ENCODE results near the gene DNAH6.
"Not testable (repeated sequence)": the region's sequence is repeated elsewhere in the genome, so short reads cannot be mapped to it uniquely, and the experiment has no call there.

Gene DNAH6

DNA sequence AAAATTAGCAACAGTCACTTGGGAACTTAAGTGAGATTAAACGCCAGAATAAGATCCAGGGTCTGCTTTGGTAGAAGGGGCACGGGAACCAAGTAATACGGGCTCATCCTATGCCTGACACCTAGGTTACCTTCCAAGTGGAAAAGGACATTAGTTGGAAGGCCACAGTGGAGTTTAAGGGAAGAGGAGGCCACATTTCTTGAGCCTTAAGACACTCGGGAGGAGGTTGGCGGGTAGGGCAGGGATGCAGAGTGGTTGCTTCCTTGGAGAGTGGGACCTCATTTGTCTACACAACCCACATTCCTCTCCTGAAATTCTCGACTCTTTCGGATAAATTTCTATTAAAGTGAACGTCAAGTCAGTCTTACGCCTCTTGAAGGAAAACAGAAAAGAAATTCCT, 510 bp upstream of the DNAH6 start:
- no peak for DNase-seq (ENCODE audit: low spot score)

DNA sequence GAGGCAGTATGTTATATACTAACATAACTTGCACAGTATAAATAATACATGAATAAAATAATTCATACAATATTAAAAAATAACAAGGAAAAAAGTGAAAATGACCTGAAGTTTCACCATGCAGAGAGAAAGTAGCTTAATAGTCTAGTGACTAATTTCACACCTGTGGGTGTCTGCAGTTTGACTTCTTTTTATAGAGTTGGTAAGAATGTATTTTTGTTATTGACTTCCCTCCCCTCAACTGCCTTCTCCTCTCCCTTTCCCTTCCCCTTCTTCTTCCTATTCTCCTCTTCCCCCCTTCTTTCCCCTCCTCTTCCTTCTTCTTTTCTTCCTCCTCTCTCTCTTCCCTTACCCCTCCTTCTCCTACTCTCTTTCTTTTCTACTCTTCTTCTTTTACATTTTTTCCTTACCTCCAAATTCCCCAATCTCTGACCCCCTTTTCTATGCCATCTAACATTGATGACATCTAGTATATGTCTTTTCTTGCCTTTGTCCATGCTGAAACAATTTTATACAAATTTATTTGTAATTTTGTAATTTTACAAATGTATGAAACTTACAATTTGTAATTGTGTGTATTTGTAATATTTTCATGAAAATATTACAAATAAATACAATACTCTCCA, 3.1 kb downstream of the DNAH6 start:
- no peak for DNase-seq (ENCODE audit: low spot score)

DNA sequence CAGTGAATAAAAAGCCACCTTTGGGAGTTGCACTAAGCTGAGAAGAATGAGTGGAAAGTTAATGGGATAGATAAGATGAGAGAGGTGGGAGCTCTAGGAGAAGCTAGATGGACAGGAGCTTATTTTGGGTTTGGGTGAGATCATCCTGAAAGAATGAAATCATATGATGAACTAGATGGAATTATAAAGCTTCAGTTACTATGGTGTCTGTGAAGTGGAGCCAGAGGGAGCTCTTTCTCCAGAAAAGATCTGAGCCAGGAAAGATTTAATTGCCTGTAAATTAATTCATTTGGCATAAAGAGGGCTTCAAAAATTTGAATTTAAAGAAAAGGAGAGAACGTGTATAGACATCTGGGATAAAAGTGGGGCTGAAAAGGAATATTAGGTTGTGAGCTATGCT, 10.3 kb downstream of the DNAH6 start:
- DNase-seq (ENCODE audit: low spot score), result no peak

DNA sequence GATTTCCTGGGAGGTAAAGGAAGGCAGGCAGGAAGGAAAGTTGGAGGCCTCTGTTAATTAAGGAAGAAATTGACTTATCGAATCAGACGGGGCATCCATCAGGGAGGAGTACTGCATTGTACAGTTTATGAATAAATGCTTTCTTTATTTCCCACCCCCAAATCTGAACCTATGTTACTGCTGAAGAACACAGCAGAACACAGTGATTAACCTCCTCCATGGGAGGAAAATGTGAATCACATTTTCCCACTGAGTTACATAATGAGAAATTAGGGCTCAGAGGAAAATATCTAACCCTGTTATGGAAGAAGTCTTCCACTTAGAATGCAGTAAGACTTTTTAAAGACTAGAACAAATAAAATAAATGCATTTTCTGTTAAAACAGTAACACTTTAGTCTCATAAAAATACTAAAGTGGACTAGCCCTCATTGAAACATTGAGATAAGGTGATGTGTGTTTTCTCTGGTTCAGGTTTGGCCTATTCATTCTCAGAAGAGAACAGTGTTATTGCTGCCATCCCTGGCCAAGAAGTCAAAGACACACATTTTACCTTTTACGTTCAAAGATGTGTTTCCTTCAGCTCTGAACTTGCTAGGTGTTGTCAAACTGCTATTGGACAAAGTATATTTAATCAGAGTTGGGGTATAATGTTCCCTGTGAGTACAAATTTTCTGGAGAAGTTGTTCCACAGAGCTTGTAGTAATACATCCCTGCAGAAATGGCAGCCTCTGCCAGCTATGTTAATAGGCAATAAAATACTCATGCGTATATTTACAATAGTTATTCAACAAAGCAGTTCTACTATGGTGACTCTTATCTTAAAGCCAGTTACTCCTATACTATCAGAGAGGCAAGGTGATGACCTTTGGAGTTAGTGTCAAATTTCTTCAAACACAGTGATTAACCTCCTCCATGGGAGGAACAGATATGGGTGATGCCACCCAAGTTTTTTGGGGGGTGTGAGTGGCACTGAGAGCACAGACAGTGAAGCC, 11.1 kb downstream of the DNAH6 start:
- no peak for DNase-seq (ENCODE audit: low spot score)

DNA sequence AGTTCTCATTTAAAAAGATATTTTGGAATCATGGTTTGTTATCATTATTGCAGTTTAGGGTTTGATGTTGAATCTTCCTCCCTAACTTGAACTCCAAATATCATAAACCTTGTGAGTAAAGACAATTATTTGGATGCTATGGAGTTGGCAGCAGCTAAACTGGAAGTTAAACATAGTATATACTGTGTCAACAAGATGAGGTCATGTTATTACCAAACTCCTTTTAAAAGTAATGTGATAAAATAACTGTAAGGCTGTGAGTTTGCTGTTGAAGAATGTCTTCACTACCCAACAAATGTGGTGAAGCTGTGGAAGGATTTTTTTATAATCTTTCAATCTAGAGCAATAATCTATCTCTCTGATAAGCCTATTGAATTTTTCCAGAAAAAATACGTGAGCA, 16.0 kb downstream of the DNAH6 start:
- DNase-seq (ENCODE audit: low spot score), result no peak

DNA sequence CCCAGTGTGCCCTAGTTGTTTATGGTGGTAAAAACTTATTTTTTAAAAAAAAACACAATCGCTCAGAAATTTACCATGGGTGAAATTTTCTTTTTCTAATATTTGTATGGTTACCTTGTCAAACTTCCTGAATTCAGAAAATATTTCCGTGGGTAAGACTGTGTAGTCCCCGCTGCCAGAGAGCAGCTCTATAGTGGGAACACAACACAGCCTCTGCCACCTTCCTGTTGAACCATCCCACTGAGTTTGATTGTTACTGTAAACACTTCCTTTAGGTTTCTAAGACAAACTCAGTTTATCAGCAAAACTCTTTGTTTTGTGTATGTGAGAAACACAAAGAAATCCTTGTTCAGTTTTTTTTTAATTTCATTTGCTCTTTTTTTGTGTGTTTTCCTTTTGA, 17.9 kb downstream of the DNAH6 start:
- DNase-seq (ENCODE audit: low spot score), result no peak

DNA sequence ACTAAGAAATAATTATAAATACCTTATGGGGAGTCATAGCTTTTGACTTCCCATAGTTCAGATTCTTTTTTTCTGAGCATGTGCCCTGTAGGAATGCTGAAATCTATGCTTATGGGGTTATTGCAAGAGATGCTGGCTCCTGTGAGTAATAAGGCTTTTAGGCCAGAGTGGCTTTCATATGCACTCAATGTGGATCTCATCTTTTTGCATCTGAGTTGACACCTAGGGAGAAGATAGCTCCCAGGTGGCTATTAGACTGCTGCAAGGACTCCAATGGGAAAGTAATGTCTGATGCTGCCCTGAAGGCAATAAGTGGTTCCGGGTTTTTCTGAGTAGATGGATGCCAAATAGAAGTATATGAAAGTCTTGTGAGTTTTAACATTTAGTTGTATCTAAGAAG, 21.0 kb downstream of the DNAH6 start:
- no peak for DNase-seq (ENCODE audit: low spot score)

DNA sequence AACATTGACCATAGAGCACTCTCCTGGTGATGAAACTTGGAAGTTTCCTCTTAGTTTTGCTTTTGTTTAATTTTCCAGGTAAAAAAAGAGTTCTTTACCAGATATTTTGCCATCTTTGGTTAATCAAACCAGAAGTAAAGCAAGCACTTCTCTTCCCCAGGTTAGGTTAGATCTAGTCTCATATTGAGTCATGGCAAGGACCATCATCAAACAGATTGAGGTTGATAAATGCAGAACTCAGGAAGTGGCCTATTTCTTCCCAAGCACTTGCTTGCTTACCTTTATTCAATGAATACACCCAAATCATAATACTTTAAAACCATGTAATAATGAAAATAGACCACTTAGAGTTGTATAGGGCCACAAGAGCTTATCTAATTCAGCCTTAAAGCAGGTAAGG, 23.4 kb downstream of the DNAH6 start:
- DNase-seq (ENCODE audit: low spot score), result no peak

DNA sequence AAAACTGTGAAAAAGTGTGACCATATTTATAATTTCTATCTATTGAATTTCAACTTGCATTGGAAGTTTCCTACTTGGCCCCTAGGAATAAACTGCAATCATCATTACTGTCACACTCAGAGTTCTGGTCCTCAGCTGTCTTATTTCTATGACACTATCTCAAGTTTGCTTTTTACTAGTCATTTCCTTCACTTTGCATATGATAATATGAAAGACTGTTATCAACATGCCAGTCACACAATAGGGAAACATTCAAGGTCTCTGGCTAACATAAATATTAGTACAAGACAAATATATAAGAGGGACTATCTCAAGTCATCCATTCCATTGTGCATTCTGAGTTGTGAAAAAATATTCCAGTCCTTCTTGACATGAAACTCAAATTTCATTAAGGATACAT, 28.7 kb downstream of the DNAH6 start:
- no peak for DNase-seq (ENCODE audit: low spot score)

DNA sequence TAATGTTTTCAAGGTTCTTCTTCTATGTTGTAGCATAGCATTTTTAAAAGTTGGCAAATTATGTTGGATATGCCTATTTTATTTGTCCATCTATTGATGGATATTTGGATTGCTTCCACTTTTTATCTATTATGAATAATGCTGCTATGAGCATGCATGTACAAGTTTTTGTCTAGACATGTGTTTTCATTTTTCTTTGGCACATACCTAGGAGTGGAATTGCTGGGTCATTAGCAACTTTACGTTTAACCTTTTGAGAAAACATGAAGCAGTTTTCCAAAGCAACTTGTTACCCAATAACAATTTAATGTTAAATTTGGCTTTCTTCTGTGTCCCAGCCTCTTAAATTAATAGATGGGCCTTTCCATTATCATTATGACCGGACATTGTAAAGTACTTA, 30.3 kb downstream of the DNAH6 start:
- no peak for DNase-seq (ENCODE audit: low spot score)

DNA sequence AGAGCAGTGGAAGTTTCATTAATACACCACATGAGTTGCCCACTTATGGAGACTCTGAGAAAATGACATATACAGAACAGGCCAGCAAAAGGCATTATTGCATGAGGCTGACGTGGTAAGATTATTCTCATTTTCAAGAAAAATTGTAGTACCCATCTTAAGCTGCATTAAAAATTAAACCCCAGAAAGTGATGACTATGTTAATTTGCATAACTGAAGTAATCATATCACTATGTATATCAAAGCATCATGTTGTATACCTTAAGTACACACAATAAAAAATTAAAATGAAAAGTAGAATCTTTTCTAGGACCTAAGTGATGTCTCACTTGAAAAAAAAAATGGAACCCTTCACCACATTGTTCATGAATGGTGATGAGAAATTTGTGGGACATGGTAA, 32.0 kb downstream of the DNAH6 start:
- no peak for DNase-seq (ENCODE audit: low spot score)

DNA sequence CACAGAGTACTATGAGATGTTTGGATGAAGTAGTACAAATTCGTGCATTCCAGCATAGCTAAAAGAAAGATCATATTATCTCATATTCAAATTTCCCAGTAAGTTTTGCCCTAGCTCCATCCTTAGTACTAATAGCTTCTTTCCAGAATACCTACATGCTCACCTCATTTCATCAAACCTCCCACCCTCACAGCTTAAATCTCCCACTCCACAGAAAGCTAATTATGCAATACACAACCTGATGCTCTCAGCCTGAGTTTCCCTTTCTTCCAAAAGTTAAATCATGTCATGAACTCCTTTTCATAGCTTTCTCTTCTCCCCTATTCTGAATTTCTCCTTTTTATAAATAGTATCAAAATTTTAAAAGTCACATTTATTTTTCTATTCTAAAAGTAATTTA, 34.6 kb downstream of the DNAH6 start:
- DNase-seq (ENCODE audit: low spot score), result no peak

DNA sequence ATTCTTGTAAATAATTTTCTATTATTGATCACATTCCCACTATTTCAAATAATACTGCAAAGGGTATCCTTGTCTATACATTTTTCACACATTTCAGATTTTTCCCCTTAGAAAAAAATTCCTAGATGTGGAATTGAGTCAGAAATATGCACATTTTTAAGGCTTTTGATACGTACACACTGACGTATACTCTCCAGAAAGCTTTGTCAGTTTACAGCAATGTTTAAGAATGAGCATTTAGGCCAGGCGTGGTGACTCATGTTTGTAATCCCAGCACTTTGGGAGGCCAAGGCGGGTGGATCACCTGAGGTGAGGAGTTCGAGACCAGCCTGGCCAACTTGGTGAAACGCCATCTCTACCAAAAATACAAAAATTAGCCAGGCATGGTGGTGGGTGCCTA, 35.2 kb downstream of the DNAH6 start:
- not testable (repeated sequence) for DNase-seq (ENCODE audit: low spot score)

DNA sequence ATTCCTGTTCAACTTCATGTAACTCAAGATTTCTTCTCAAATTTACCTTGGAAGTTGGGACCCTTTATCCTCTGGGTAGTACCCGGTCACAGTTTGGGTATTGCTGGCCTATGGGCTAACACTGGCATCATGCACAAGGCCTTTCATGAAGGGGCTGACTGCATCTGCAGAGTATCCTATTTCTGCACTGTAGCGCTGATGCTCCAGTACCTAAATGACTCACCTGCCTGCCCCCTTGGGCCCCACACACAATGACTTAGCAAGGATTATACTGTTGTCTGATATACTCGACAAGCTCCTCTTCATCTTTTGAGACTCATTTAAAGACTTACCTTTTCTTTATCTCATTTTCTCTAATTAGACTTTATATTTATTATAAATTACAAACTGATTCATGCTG, 39.9 kb downstream of the DNAH6 start:
- DNase-seq (ENCODE audit: low spot score), result no peak

DNA sequence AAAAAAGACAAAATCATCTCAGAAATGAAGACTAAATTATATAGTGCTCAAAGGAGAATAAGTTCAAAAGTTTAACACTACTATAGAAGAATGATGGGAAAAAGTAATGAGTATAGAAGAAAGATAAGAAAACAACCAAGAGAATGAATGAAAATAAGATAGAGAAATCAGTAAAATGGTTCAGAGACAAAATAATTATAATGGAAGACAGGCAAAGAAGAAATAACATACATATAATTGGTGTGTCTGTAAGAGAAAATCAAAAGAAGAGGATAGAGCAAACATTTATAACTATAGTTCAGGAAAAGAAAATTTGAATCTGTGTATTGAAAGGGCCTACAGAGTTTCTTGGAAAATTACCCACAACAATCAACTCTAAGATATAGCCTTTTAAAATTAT, 43.5 kb downstream of the DNAH6 start:
- DNase-seq (ENCODE audit: low spot score), result no peak

DNA sequence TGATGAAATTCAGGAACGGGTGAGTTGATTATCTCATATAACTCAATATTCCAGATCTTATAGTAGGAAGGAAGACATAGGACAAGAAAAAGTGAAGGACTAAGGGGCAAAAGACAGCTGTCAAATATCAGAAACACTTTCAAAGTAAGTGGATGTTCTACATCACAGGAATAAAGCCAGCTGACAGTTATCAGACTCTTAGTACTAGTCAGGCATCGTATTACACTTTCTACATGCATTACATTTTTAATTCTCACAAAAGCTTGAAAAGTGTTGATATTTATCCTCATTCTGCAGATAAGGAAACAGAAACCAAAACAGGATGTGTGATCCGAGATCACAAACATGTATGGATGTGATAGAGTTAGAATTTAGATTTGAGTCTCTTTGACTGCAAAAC, 63.4 kb downstream of the DNAH6 start:
- DNase-seq (ENCODE audit: low spot score), result no peak

DNA sequence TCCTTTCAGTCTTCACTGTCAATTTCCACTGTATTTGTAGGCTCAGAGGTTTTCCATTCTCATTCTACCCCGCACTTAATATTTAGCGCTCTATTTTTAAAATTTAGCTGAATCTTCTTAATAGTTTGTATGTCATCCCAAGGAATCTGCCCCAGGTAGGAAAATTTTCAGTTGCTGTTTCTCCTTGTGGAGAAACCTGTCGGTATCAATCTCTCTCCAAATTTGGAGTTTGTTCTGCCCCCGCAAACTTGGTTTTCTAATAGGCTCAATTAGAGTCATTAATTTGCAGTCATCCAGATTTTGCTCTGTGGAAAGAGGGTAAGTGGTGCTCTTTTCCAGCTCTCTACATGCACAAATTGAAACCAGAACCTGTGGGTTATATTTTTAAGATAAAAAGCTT, 87.6 kb downstream of the DNAH6 start:
- DNase-seq (ENCODE audit: low spot score), result no peak

DNA sequence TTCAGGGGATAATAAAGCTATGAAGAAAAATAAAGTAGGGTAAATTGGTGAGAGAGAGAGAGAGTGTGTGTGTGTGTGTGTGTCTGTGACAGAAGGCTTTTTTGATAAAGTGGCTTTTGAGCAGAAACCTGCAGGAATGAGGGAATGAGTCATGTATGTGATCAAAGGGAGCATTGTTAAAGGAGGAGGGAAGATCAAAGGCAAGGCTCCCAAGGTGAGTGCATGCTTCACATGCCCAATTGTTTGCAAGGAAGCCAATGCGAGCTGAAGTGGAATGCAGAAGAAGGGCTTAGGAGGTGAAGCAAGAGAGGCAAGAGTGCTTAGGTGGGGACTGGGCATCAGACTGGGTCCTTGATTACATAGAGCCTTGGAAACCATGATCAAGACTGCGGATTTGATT, 96.8 kb downstream of the DNAH6 start:
- DNase-seq (ENCODE audit: low spot score), result no peak

DNA sequence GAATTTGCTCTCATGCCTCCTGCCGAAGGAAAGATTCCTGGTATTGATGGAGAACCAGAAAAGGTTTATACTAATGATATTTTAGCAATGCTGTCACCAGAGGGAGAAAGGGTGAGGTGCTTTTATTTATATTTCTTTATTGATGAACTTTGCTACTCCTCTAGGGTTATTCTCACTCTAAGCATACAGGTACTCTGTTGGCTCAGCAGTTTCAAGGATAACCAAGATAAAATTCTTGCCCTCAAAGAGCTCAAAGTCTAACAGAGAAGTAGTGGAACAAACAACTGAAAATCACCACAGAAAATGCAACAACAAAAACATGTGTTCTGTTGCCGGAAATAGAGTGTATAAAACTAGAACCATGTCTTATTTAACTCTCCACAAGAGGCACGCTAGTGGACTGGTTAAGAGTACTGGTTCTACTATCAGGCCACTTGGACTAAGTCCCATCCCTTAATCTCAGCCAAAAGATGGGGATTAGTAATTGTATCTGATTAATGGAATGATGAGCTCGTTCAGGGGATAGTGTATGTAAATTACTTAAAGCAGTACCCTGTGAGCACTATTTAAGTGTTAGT, 103.6 kb downstream of the DNAH6 start:
- DNase-seq (ENCODE audit: low spot score), result no peak

DNA sequence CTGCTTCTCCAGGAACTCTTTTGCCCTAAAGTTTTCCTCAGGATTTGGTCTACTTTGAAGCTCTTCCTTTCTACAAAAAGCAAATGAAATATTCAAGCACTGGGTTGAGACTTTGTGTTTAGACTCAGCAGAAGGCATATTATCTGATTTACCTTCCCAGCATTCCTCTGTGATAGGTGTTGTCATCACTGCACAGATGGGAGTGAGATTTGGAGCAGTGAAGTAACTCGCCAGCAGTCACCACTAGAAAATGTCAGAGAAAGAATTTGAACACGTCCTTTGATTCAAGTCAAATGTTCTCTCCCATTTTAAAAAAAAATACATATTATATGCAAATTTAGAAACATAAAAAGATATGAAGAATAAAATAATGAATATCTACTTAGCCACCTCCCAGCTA, 112.2 kb downstream of the DNAH6 start:
- DNase-seq (ENCODE audit: low spot score), result no peak

DNA sequence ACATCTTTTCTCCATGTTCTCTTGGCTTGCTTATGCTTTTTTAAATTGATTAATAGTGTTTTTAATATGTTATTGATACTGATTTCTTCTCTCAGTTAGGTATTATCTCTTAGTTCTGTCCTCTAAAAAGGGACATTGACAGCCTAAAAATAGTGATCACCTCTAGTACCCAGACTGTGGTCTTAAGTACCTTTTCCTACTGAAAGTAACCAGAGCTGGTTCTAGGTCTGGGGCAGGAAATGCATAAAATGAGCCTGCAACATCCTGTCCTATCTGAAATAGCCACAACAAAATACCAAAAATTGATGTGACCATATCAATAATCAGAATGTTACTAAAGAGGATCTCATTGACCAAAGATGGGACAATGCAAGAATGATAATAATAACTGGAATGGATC, 113.3 kb downstream of the DNAH6 start:
- no peak for DNase-seq (ENCODE audit: low spot score)

DNA sequence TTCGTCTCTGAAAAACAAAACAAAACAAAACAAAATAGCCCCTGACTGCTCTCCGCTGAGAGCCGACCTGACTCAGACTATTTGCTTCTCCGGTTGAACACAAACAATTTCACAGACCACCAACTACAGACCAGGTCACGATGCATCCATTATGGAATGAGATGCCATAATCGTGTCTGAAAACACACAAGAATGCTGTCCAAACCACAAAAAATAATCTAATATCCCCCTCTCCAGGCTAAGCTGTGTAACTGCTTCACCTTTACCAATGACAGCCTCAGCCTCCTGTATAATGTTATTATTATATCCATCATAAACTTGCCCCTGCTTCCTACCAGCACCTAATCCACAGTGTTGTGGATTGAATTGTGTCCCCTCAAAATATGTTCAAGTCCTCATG, 114.7 kb downstream of the DNAH6 start:
- no peak for DNase-seq (ENCODE audit: low spot score)

DNA sequence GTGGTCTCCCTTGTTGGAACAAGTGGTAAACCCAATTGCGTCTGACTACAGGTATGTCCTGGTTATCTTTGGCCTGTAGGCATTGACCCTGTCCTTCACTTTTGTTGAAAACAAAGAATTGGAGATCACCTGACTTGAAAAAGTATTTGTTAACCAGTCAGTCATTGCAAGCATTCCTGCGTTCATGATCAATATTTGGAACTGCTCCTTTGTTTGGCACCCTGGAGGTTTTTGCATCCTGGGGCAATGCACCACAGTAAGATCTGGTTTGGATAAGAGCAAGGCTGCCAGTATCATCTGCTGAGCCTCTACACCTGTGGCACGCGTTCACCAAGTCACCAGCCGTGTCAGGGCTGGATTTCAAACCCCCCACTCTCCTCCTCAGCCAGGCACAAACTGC, 115.7 kb downstream of the DNAH6 start:
- no peak for DNase-seq (ENCODE audit: low spot score)

All from hematopoietic multipotent progenitor cell treated with erythropoietin and hydrocortisone succinate and interleukin-3 and kit ligand, for 15 days (in vitro differentiated cells).